Tibial nerve (tissue), 4 donors: Measurements from ENCODE around the gene C2orf76.

Experiments
- CTCF ChIP-seq, 5 experiments: fragments of 200-600 bp in 3 of 5; fragments of 450-650 bp in 2 of 5; sonication (generic) in 3 of 5; IDR thresholded peaks; one replicate each; pipeline ENCODE4 v1.5.1; 2016 to 2019; ENCODE audit warnings: antibody characterized with exemption in 5 of 5, mild to moderate bottlenecking in 3 of 5, moderate library complexity in 2 of 5
- EP300 ChIP-seq, 2 donors: sonication (generic); formaldehyde crosslinking; IDR thresholded peaks; one replicate each; pipeline ENCODE4 v1.6.1; 2017; ENCODE audit warnings: antibody characterized with exemption in 2 of 2, mild to moderate bottlenecking in 1 of 2
- POLR2A ChIP-seq, 2 donors: fragments of 450-650 bp; IDR thresholded peaks; one replicate each; pipeline ENCODE4 v1.6.1; 2017; ENCODE audit warnings: antibody characterized with exemption in 2 of 2, mild to moderate bottlenecking in 2 of 2, moderate library complexity in 2 of 2

GRCh38 chr2:119414894-119415293 is 48.3 kb upstream of the C2orf76 start:
- TF ChIP-seq CTCF (IDR thresholded peaks at IDR 0.05) (no peak), EP300 (IDR thresholded peaks at IDR 0.05) (no peak), POLR2A (IDR thresholded peaks at IDR 0.05) (no peak)
